ENCODE data around the gene MSLN.

- TF ChIP-seq POLR2A (IDR thresholded peaks at IDR 0.05) (no peak), POLR2AphosphoS5 (IDR thresholded peaks at IDR 0.05) (no peak), EP300 (IDR thresholded peaks at IDR 0.05) (no peak)
- TF ChIP-seq, protein P1, sequence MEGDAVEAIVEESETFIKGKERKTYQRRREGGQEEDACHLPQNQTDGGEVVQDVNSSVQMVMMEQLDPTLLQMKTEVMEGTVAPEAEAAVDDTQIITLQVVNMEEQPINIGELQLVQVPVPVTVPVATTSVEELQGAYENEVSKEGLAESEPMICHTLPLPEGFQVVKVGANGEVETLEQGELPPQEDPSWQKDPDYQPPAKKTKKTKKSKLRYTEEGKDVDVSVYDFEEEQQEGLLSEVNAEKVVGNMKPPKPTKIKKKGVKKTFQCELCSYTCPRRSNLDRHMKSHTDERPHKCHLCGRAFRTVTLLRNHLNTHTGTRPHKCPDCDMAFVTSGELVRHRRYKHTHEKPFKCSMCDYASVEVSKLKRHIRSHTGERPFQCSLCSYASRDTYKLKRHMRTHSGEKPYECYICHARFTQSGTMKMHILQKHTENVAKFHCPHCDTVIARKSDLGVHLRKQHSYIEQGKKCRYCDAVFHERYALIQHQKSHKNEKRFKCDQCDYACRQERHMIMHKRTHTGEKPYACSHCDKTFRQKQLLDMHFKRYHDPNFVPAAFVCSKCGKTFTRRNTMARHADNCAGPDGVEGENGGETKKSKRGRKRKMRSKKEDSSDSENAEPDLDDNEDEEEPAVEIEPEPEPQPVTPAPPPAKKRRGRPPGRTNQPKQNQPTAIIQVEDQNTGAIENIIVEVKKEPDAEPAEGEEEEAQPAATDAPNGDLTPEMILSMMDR (IDR thresholded peaks at IDR 0.05), result no peak
Measured at GRCh38 chr16:716768-717325, 43.7 kb upstream of the MSLN start.

All from upper lobe of left lung (tissue), 4 donors.